HG03060 (cell line): Measurements from ENCODE around the gene SERPINC1.
"Not testable (repeated sequence)": the region's sequence is repeated elsewhere in the genome, so short reads cannot be mapped to it uniquely, and the experiment has no call there.

Source experiments
- ATAC-seq: cut with Tn5 transposase; IDR thresholded peaks from one replicate; pipeline ENCODE4 v1.9.1; 2021; ENCODE audit warnings: low read depth, moderate number of reproducible peaks; ENCODE audit not compliant: unreplicated experiment

Gene SERPINC1

GRCh38 chr1:173894189-173894588 is 22.9 kb downstream of the SERPINC1 start:
- ATAC-seq = no peak

- no peak for ATAC-seq
These were observed 23.5 kb downstream of the SERPINC1 start for GRCh38 chr1:173893611-173894010.

- no peak for ATAC-seq
These were observed 27.2 kb downstream of the SERPINC1 start for GRCh38 chr1:173889885-173890284.

GRCh38 chr1:173888749-173889148 is 28.4 kb downstream of the SERPINC1 start:
- ATAC-seq = no peak

GRCh38 chr1:173887627-173888026 is 29.5 kb downstream of the SERPINC1 start:
- no peak for ATAC-seq

- ATAC-seq = no peak
These were observed 30.1 kb downstream of the SERPINC1 start for GRCh38 chr1:173886746-173887611.

- no peak for ATAC-seq
These were observed 32.4 kb downstream of the SERPINC1 start for GRCh38 chr1:173884701-173885100.

GRCh38 chr1:173881117-173881516 is 36.0 kb downstream of the SERPINC1 start:
- ATAC-seq = not testable (repeated sequence)

- ATAC-seq = no peak
These were observed 38.9 kb downstream of the SERPINC1 start for GRCh38 chr1:173878251-173878650.

GRCh38 chr1:173876732-173877131 is 40.4 kb downstream of the SERPINC1 start:
- no peak for ATAC-seq

- ATAC-seq = no peak
These were observed 45.6 kb downstream of the SERPINC1 start for GRCh38 chr1:173871500-173871899.

GRCh38 chr1:173871091-173871490 is 46.0 kb downstream of the SERPINC1 start:
- ATAC-seq = no peak

GRCh38 chr1:173870252-173871075 is 46.7 kb downstream of the SERPINC1 start:
- ATAC-seq = no peak

- ATAC-seq = no peak
These were observed 48.1 kb downstream of the SERPINC1 start for GRCh38 chr1:173869021-173869359.

- ATAC-seq = peak; percentile 23
These were observed 48.7 kb downstream of the SERPINC1 start, which contains the start of gene ZBTB37 for GRCh38 chr1:173868266-173869020. Gene ZBTB37, plus strand, starts transcription at chr1:173868380. Its CDS starts 1,846 bp downstream, at chr1:173870226.

- ATAC-seq = peak; percentile 70
These were observed 49.3 kb downstream of the SERPINC1 start, which contains the start of gene GAS5 for GRCh38 chr1:173867753-173868265. Gene GAS5, minus strand, starts transcription at chr1:173867989.

- ATAC-seq = no peak
These were observed 49.9 kb downstream of the SERPINC1 start for GRCh38 chr1:173867141-173867752.

- no peak for ATAC-seq
These were observed 50.6 kb downstream of the SERPINC1 start for GRCh38 chr1:173866413-173867115.

GRCh38 chr1:173865468-173866164 is 51.5 kb downstream of the SERPINC1 start:
- ATAC-seq = no peak
